Mammary epithelial cell (primary cell): Measurements from ENCODE around the gene ZNF160.

Source experiments
- CTCF ChIP-seq, 2 donors: IDR thresholded peaks in 1 of 2; conservative IDR thresholded peaks in 1 of 2; 2 replicates each; pipeline ENCODE4 v1.5.1; 2011 to 2012; ENCODE audit warnings: inconsistent platforms in 2 of 2, low read length in 2 of 2, mild to moderate bottlenecking in 2 of 2, control low read depth in 1 of 2, low read depth in 1 of 2; ENCODE audit not compliant: insufficient read depth in 1 of 2; ENCODE audit errors: extremely low read depth in 1 of 2
- EZH2 ChIP-seq: IDR thresholded peaks from 2 replicates; pipeline ENCODE4 v1.6.1; 2012; ENCODE audit warnings: low read length, inconsistent platforms, borderline replicate concordance

GRCh38 chr19:53019684-53020083 is 83.5 kb downstream of the ZNF160 start:
- TF ChIP-seq CTCF (conservative IDR thresholded peaks at IDR 0.05 in 1 of 2, IDR thresholded peaks at IDR 0.05 in 1 of 2; ENCODE audit: extremely low read depth in 1 of 2, insufficient read depth in 1 of 2, low read depth in 1 of 2, low read length in 2 of 2) (peak in 1 of 2 donors; percentile 43), EZH2 (no peak)
